GM19193 (cell line): ENCODE results near the gene MEIOSIN.
A peak's percentile ranks its signal among the peaks of the same experiment; 100 is the strongest.

Source experiments
- POLR2A ChIP-seq: IDR thresholded peaks from 4 replicates; pipeline ENCODE4 v1.6.1; 2011; ENCODE audit not compliant: insufficient read depth, insufficient read length; ENCODE audit errors: extremely low read depth

MEIOSIN gene

GRCh38 chr19:45769821-45770191 lies 36.6 kb downstream of the MEIOSIN start:
- no peak for TF ChIP-seq POLR2A

GRCh38 chr19:45770192-45771101 lies 37.2 kb downstream of the MEIOSIN start:
- TF ChIP-seq POLR2A, result peak; percentile 30

GRCh38 chr19:45771311-45771933 lies 38.2 kb downstream of the MEIOSIN start:
- no peak for TF ChIP-seq POLR2A

- no peak for TF ChIP-seq POLR2A
Measured at GRCh38 chr19:45772130-45772840, 39.0 kb downstream of the MEIOSIN start.

GRCh38 chr19:45772912-45773311 lies 39.7 kb downstream of the MEIOSIN start:
- no peak for TF ChIP-seq POLR2A

GRCh38 chr19:45773384-45773783 lies 40.1 kb downstream of the MEIOSIN start:
- TF ChIP-seq POLR2A, result no peak

GRCh38 chr19:45774765-45775164 lies 41.5 kb downstream of the MEIOSIN start:
- TF ChIP-seq POLR2A, result no peak

- TF ChIP-seq POLR2A, result no peak
Measured at GRCh38 chr19:45777395-45777961, 44.2 kb downstream of the MEIOSIN start.

GRCh38 chr19:45778010-45778661 lies 44.9 kb downstream of the MEIOSIN start:
- no peak for TF ChIP-seq POLR2A

GRCh38 chr19:45779231-45780145 lies 46.2 kb downstream of the MEIOSIN start:
- peak; percentile 11 for TF ChIP-seq POLR2A

- no peak for TF ChIP-seq POLR2A
Measured at GRCh38 chr19:45780146-45780447, 46.9 kb downstream of the MEIOSIN start.

- no peak for TF ChIP-seq POLR2A
Measured at GRCh38 chr19:45780448-45781213, 47.4 kb downstream of the MEIOSIN start.
